GM20000 (cell line): ENCODE measurements around the gene PLA2G15.

ENCODE experiments used
- DNase-seq: peaks from one replicate; pipeline ENCODE4 v3.0.0; 2012; ENCODE audit warnings: low spot score
- TF ChIP-seq, protein P1 (sequence below): IDR thresholded peaks from 2 replicates; pipeline ENCODE4 v1.5.1; 2012; ENCODE audit warnings: mild to moderate bottlenecking, control low read depth; ENCODE audit errors: extremely low read depth, missing control alignments

PLA2G15 gene

DNA sequence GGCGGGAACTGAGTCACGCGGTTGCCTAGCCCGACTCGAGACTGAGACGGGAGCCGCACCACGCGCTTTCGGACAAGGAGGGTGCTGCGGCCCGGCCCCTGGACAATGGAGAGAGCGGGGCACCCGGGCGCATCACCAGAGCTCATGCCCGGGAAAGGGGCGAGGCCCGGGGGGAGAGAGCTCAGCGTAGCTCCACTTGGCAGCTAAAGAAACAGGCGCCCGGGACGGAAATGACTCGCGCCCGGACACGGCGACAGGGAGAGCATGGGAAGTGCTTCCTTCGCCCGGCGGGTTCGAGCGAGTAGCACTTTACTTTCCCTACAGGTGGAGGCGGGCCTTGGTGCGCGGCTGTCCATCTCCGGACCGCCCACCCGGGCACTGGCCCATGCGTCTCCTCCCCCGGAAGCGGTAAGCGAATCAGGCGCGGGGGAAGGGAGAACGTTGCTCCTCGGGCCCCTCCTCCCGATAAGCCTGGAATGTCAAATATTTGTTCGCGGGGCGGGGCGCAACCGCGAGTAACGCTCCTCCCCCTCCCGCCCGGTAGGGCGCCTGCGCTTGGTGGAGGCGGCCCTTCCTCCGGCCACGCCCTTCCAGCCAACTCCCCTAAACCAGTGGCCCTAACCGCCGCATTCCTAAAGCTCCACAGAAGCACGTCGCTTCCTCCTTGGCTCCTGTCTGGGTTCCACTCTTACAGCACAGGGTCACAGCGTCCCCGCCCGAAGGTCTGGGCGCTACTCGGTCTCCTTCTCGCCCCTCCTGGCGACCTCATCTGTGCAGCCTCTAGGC is 7.7 kb upstream of the PLA2G15 start:
- TF ChIP-seq, protein P1, sequence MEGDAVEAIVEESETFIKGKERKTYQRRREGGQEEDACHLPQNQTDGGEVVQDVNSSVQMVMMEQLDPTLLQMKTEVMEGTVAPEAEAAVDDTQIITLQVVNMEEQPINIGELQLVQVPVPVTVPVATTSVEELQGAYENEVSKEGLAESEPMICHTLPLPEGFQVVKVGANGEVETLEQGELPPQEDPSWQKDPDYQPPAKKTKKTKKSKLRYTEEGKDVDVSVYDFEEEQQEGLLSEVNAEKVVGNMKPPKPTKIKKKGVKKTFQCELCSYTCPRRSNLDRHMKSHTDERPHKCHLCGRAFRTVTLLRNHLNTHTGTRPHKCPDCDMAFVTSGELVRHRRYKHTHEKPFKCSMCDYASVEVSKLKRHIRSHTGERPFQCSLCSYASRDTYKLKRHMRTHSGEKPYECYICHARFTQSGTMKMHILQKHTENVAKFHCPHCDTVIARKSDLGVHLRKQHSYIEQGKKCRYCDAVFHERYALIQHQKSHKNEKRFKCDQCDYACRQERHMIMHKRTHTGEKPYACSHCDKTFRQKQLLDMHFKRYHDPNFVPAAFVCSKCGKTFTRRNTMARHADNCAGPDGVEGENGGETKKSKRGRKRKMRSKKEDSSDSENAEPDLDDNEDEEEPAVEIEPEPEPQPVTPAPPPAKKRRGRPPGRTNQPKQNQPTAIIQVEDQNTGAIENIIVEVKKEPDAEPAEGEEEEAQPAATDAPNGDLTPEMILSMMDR: no peak

DNA sequence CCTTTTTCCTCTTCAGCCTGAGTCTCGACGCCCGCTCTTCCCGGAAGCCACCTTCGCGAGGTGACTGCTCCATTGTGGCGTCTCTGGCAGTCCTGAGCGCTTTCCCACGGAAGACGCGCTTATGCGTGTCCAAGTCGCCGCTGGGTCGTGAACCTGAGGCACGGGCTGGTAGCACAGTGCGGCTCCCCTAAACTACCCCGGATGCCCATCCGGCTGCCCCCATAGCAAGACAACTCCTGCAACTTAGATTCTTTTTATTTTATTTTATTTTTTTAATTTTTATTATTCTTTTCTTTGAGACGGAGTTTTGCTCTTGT is 7.2 kb upstream of the PLA2G15 start:
- DNase-seq: no peak

More for the DNA sequence above, 7.7 kb upstream of the PLA2G15 start:
- peak; percentile 98 for DNase-seq

DNA sequence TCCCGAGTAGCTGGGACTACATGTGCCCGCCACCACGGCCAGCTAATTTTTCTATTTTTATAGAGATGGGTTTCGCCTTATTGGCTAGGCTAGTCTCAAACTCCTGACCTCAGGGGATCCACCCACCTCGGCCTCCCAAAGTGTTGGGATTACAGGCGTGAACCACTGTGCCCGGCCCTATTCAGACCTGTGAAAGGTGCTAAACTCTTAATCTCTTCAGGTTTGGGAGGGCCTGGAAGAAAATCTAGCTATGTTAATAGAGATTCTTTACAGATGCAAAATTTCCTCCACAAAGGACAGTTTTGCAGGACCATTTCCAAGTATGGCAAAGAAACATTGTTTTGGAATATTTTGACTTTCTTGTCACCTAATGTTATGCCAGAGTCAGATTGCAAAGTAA is 3.1 kb upstream of the PLA2G15 start:
- TF ChIP-seq, protein P1: no peak
- no peak for DNase-seq

More for the DNA sequence above, 7.2 kb upstream of the PLA2G15 start:
- TF ChIP-seq, protein P1: no peak

DNA sequence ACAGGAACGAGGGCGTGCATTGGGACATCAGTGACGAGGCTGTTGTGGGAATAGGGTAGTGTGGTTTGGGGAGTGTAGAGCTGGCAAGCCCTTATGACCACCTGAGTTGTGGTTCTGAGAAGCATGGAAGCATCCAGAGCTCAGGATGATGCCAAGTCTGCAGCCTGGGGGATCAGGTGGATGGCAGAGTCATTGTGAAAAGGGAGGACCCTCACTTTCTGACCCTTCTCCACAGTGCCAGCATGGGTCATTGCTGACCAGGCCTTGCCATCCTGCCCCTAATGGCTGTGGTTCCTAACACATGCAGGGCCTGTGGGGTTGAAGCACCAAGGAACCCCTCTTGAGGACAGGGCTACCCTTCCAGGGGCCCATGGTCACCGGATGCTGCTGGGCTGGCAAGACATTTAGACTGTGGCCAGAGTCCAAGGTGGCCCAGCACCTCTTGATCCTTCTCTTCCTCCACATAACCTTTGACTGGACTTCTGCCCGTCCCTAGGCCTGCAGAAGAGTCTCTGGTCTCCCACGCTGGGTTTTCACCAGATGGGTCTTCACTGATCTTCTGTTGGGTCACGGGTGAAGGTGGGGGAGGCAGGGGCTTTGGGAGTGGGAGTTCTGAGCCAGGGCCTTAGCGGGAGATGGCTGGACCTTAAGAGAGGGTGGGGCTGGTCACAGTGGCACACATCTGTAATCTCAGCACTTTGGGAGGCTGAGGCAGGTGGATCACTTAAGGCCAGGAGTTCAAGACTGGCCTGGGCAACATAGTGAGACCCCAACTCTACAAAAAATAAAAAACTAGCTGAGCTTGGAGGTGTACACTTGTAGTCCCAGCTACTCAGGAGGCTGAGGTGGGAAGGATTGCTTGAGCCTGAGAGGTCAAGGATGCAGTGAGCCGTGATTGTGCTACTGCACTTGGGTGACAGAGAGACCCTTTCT is 2.0 kb upstream of the PLA2G15 start:
- TF ChIP-seq, protein P1: no peak
- DNase-seq: no peak

DNA sequence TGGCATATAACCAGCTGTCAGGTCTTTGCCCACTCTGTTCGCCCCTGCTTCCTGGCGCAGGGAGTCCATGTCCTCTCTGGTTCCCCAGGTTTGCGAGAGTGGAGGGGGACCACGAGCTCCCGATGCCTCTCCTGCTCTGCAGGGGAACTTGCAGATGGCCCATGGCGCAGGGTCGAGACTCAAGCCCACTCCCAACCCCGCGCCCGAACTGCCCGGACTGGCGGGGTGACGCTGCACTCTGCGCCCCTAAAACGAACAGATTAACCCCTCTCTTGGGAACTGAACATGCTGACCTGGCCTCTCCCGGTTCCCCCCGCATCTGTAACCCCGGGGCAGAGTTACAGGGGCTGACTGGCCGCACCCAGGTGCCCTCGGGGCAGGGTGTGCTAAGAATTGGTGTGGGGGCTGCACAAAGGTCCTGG is 681 bp upstream of the PLA2G15 start:
- TF ChIP-seq, protein P1: no peak
- no peak for DNase-seq

DNA sequence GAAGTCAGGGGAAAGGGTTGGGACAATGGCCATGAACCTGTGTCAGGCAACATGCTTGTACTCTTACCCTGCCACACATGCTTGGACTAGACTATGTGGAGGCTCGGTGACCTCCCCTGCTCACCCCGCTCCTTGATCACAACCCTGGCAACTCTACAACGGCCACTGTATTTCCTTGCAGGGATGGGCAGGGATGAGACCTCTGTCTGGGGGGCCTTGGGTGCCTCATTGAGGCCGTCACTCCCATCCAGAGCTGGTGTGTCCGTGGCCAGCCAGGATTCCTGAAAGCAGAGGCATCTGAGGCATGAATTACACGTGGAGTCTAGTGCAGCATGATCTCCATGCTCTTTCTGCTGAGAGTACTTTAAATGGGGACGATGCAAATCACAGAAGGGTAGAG is 948 bp downstream of the PLA2G15 start:
- TF ChIP-seq, protein P1: no peak
- no peak for DNase-seq

DNA sequence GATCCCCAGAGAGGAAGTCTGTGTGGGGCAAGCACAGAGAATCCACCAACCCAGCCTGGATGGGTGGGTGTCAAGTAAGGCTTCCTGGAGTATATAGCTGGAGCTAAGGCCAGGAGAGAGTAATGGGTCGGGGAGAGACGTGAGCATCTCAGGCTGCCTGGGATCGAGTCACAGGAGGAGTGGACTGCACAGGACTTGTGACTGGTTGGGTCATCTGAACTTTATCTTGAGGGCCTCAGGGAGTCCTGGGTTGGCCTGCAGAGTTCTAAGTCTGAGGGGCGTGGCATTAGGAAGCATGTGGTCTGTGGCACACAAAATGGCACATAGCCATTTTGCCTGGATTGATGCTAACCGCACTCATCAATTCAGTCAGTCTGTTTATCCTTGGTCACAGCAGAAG is 1.5 kb downstream of the PLA2G15 start:
- TF ChIP-seq, protein P1: no peak
- no peak for DNase-seq
